GM04504 (cell line): Measurements from ENCODE around the gene TRAF1.

ENCODE experiments used
- DNase-seq: peaks from one replicate; pipeline ENCODE4 v3.0.0-alpha.2; 2012; ENCODE audit warnings: low read depth

TRAF1 gene

GRCh38 chr9:120941046-120941770 is 14.6 kb upstream of the TRAF1 start:
- no peak for DNase-seq

DNA sequence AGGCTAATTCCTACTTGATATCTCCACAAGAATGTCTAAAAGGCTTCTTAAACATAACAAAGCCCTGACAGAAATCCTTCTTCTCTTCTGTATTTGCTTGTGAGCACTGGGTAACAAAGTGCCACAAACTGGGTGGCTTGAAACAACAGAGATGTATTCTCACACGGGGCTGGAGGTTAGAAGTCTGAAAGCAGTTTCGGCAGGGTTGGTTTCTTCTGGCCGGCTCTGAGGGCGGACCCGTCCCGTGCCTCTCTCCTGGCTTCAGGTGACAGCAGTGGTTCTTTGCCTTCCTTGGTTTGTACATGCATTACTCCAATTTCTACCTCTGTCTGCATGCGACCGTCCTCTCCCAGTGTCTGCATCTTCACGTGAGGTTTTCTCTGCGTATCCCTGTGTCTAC is 14.0 kb upstream of the TRAF1 start:
- DNase-seq = no peak

DNA sequence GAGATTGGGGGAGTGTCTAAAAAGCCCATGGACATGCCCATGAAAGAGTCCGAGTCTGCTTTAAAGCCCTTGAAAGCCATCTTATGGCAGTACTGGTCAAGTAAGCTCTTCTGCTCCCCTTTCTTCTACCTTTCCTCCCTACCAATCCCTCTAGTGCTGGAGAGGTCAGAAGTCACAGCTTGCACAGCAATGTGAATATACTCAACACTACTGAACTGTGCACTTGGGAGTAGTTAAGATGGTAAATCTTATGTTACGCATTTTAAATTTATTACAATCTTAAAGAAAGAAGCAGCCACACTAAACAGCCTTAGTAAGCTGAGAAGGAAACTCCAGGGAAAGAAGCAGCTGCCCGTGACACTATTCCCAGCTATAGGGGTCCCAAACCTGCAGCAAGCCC is 12.3 kb upstream of the TRAF1 start:
- DNase-seq = no peak

DNA sequence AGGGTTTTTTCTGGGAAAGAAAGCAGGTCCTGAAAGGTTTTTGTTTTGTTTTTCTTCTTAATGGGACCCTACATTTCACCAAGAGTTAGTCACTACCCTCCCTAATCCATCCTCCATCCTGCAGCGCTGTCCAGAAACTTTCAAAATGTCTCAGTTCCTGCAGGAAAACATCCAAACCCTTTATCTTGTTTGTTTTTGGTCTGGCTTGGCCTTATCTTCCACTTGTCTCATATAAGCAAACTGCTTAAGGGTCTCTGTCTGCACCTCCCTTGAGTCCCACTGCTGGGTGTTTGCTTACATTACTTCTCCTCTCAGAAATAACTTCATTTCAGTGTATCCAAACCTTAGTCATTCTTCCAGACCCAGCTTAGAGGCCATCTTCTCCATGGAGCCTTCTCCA is 11.0 kb upstream of the TRAF1 start:
- no peak for DNase-seq

DNA sequence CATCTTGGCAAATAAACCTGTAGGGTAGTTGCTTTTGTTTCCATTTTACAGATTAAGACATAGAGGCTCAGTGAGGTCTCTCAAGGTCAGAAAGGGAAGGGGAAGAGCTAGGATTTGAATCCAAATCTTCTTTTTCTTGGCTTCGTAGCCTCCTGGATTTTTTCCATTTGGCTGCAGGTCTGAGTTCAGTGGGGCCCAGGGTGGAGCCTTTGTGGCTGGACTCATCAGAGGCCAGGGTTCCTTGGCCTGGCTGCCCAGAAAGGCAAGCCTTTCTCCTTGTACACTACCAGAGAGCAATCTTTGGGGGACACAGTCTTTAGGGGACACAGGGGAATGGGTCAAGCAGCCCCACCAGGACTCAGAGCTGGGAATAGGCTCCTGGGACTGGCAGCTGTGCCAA is 10.5 kb upstream of the TRAF1 start:
- no peak for DNase-seq

DNA sequence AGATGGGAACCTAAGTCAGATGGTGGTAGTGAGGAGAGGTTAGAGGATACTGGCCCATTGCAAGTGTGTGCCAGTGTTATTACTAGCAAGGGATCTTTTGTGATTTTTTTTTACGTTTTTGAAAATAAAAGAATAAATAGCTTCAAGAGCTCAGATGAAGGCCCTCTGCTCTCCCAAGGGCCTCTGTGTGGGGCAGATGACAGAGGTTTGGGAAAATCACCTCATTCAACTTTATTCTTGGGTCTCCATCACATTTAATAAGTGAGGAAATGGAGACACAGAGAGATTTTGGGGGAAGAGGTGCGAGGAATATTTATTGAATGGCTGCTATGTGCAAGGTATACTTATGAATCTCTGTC is 10.1 kb upstream of the TRAF1 start:
- no peak for DNase-seq

DNA sequence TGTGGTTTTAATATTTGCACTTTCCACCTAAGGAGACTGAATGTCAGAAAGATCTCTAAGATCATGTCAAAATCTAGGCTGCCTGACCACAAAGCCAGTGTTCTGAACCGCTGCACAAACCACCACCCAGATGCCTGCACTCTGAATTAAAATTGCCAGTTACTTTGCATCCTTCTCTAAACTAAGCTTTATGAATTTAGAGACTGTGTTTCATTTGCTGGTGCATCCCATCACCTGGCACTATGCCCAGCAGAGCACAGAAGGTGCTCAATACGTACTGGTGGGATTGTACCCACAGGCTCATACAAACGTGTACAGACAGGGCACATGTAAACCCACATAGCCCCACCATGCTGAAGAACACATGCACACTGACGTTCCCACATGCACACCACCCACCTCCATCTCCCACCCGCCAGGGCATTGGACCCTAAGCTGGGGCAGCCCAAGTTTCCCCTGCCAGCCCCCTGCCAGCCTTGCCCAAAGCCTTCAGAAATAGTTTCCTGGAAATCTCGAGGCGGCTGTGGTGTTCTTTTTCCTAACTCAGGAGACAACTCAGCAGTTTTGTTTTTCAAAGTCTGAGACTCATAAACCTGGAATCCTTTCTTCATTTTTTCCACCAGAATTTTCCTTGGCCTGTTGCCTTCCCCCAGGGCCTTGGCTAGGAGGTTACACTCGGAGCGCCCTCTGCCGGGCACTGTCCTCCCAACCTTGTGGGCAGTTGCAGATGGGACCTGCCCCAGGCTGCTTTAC is 9.6 kb upstream of the TRAF1 start:
- peak; percentile 93 for DNase-seq

DNA sequence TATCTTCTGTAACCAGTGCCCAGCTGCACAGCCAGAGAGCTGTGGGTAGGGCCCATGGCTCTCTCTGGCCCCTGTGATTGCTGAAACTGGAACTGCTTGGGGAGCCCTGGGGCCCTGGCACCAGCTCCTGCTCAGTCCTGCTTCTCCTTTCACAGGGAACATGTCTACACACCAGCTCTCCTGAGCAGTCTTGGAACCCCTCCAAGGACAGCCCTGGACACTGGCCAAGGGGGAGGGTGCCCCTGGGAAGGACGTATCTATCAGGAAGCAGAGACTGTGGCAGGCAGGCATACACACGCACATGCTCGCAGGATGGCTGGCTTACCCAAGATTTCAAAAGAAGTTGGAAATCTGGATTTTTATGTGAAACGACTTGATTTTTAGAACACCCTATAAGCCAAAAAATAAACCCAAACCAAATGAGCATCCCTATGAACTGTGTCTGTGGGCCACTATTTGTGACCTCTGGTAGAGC is 8.8 kb upstream of the TRAF1 start:
- peak; percentile 84 for DNase-seq

DNA sequence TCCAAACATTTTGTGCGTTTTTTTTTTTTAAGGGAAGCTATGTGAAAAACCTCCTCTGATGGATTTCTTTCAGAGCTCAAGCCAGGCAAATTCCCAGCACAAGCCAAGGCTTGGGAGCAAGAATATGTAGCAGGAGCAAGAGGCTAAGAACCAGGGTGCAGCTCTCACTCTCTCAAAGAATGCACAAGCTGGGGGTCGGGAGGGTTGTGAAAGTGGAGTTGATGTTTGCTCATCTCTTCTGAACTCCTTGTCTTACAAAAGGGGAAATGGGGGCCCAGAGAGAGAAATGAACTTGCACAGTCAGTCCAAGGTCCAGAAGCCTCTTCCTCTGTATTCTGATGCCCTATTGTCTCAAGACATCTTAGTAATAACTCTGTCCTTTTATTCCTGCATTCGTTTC is 7.7 kb upstream of the TRAF1 start:
- no peak for DNase-seq

DNA sequence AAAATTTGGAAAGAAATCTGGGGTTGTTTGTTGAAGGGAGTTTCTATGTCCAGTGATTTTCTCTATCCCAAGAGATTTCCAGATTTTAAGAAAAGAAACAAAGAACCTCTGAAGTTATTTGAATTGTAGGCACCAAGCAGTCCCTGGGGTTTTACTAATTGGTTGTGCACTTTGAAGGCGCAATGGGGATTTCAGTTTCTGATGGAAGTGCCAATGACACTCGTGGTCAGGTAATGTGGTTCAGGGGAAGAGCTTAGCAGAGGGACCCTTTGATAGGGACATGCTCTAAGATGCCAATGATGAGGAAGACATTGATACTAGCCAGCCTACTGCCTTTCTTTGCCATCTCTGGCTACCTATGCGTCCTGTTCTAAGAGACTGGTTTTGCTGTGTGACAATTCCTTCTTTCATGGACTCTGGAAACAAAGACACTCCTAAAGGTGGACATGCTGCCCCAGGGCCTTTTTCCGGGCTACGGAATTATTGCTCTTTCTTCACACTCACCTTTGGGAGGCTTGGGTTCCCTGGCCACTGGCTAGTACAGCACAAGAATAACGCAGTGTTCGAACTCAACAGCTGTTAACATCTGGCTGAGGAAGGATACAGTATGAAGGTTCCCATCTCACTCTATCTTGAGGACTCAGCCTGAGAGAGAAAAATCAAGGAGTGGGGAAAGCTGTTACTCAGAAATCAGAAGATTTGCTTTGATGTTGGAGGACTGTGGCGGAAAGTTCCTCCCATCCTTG is 6.9 kb upstream of the TRAF1 start:
- no peak for DNase-seq

DNA sequence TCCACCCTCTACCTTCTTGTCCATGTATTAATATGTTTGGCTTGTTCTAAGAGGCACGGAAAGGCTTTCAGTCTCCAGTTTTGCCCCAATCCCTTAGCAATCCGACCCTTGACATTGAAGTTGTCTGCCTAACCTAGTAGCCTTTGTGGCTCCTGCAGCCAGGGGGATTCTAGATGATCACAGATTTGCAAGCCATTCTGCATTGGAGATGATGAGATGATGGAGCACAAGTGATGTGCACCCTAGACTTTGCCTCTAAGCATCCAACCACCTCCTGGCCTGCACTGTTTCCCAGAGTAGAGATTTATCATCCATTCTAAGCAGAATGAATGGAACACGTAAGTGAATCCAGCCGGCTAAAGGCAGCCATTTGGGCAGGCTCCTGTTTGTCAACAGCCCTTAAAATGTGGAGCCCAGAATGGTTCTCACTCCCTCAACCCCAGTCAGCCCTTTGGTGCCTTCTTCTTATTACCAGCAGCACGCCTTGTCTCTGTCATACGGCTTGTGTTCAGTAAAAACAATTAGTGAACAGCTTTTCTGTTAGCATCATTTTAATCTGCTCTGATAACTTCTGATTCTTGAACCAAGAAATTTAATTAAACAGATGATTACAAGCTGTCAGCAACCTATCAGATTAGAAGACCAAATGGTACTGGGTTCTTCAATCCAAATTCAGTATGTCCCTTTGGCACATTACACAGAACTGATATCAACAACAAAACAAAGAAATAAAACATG is 5.7 kb upstream of the TRAF1 start:
- DNase-seq = no peak

DNA sequence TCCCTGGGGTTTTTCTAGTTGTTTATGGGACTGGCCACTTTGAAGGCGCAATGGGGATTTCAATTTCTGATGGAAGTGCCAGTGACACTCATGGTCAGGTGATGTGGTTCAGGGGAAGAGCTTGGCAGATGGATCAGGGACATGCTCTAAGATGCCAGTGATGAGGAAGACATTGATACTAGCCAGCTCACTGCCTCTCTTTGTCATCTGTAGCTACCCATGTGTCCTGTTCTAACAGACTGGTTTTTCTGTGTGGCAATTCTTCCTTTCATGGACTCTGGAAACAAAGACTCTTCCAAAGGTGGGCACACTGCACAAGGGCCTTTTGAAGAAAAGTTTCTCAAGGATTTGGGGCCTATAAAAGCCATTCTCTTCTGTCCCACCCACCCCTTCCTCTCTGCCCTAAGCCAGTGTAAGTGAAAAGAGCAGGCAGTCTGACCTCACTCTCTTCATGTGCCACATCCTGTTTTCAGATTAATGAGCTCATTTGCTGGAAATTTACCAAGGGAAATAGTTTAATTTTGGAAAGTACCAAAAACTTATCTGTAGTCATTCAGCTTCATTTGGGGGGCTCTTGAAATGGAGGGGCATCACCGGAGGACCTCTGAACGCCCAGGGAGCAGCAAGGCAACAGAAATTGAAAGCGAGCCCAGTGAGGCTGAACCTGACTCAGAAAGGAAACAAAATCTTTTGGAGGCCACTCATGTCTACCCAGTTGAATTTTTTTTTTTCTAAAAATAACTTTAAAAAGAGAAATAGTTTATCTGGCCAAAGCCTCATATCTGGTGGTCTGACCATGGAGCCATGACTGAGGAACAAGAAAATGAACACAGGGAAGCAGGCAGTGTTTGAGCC is 4.9 kb upstream of the TRAF1 start:
- no peak for DNase-seq

GRCh38 chr9:120929229-120929791 is 2.7 kb upstream of the TRAF1 start:
- no peak for DNase-seq

DNA sequence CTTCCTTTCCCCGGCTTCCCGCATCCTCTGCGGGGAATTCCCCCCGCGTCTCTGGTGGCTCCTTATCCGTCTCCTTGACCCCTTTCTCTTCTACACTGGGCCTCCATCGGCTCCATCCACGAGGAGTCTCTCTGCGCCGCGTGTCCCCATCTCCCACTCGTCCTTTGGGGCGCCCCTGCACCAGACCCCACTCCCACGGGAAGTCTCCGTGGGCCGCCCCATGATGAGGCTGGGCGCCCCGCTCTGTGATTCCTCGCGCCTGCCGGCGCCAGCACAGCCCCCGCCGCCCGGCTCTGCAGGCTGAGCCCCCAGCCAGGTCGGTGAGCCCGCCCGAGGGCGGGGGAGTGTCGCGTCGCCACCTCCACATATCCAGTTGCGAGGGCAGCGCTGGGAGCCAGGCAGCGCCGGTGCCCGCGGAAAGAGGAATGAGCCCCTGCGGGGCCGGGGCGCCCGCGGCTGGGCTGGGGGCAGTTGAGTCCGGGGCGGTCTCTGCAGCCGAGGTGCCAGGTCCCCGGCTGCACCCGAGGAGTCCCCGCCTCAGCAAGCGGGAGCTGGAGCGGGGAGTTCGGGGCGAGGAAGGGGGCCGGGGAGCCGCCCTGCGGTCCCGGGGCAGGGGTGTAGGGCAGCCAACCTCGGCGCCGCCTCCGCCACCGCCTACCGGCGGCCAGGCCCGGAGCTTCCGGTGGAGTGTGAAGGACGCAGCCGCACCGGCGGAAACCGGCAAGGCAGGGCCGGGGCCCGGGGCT is 2.1 kb upstream of the TRAF1 start:
- DNase-seq = no peak

DNA sequence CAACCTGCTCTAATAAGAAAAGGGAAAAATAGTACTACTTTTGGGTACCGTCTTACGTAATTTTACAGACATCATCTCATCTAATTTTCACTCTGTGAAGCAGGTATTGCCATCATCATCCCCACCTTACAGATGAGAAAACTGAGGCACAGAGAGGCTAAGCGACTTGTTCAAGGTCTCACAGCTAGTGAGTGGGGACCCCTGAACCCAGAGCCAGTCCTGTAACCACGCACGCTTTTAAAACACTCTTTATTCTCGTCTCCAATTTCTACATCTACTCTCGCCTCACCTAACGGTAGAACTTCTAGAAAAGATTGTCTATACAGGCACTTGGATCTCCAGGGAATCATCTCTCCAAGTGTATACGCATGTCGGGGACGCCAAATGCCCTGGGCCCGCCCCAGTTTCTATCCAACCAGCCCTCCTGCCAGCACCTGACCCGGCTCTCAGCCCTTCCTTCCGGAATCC is 1.5 kb upstream of the TRAF1 start:
- DNase-seq = no peak

GRCh38 chr9:120927269-120928014 is 846 bp upstream of the TRAF1 start:
- no peak for DNase-seq

- no peak for DNase-seq
Observed at GRCh38 chr9:120925535-120926396, 830 bp downstream of the TRAF1 start.
